HG03103 (cell line): ENCODE data around the gene CDK9.
"Not testable (repeated sequence)": the region's sequence is repeated elsewhere in the genome, so short reads cannot be mapped to it uniquely, and the experiment has no call there.

Experiments
- ATAC-seq: cut with Tn5 transposase; IDR thresholded peaks from one replicate; pipeline ENCODE4 v1.9.1; 2021; ENCODE audit warnings: low read depth; ENCODE audit not compliant: unreplicated experiment

The CDK9 gene

GRCh38 chr9:127817881-127818434 is 32.1 kb downstream of the CDK9 start:
- ATAC-seq = no peak

GRCh38 chr9:127818574-127818973 is 32.7 kb downstream of the CDK9 start:
- no peak for ATAC-seq

- ATAC-seq = no peak
Measured at GRCh38 chr9:127822108-127822507, 36.3 kb downstream of the CDK9 start.

GRCh38 chr9:127825319-127826051 is 39.7 kb downstream of the CDK9 start:
- no peak for ATAC-seq

- no peak for ATAC-seq
Measured at GRCh38 chr9:127826253-127826913, 40.5 kb downstream of the CDK9 start.

- no peak for ATAC-seq
Measured at GRCh38 chr9:127828262-127829031, 42.6 kb downstream of the CDK9 start.

GRCh38 chr9:127829205-127829906 is 43.5 kb downstream of the CDK9 start:
- ATAC-seq = no peak

GRCh38 chr9:127832248-127832647 is 46.4 kb downstream of the CDK9 start:
- no peak for ATAC-seq

GRCh38 chr9:127833555-127833954 is 47.7 kb downstream of the CDK9 start:
- no peak for ATAC-seq

- ATAC-seq = no peak
Measured at GRCh38 chr9:127835991-127836516, 50.2 kb downstream of the CDK9 start.

GRCh38 chr9:127836561-127836960 is 50.7 kb downstream of the CDK9 start:
- ATAC-seq = not testable (repeated sequence)

- ATAC-seq = no peak
Measured at GRCh38 chr9:127837346-127837745, 51.5 kb downstream of the CDK9 start.

GRCh38 chr9:127838375-127839078 is 52.7 kb downstream of the CDK9 start:
- ATAC-seq = no peak
